Measurements from ENCODE around the gene TCAF1.

- TF ChIP-seq EZH2 (IDR thresholded peaks at IDR 0.05; ENCODE audit: borderline replicate concordance, low read depth, low read length, severe bottlenecking) = no peak
- TF ChIP-seq, protein P1, sequence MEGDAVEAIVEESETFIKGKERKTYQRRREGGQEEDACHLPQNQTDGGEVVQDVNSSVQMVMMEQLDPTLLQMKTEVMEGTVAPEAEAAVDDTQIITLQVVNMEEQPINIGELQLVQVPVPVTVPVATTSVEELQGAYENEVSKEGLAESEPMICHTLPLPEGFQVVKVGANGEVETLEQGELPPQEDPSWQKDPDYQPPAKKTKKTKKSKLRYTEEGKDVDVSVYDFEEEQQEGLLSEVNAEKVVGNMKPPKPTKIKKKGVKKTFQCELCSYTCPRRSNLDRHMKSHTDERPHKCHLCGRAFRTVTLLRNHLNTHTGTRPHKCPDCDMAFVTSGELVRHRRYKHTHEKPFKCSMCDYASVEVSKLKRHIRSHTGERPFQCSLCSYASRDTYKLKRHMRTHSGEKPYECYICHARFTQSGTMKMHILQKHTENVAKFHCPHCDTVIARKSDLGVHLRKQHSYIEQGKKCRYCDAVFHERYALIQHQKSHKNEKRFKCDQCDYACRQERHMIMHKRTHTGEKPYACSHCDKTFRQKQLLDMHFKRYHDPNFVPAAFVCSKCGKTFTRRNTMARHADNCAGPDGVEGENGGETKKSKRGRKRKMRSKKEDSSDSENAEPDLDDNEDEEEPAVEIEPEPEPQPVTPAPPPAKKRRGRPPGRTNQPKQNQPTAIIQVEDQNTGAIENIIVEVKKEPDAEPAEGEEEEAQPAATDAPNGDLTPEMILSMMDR (IDR thresholded peaks at IDR 0.05; ENCODE audit: borderline replicate concordance, extremely low read depth, low read length, poor library complexity, severe bottlenecking) = no peak
Observed at GRCh38 chr7:143914938-143915652, 13.1 kb upstream of the TCAF1 start.
